ENCODE results near the gene NOSIP.

NOSIP gene

GRCh38 chr19:49594993-49595818 is 14.8 kb upstream of the NOSIP start:
- H3K9me2 ChIP-seq (ENCODE audit: low read depth, low read length): no peaks in the 10 kb centered on the region
- peaks cover 5% of the 10 kb centered on the region; the same call in 1 of the 2 replicates for H3K79me2 ChIP-seq (ENCODE audit: insufficient read depth, low read length)
- TF ChIP-seq EZH2 (IDR thresholded peaks at IDR 0.05; ENCODE audit: borderline replicate concordance, low read length) (no peak), CTCF (IDR thresholded peaks at IDR 0.05; ENCODE audit: low read length) (no peak)
- no peak overlapping the region for H3K9ac ChIP-seq (ENCODE audit: low read length)
- no peaks in the 10 kb centered on the region for H4K20me1 ChIP-seq (ENCODE audit: insufficient read depth, low read length)
- no peak overlapping the region for H3K4me3 ChIP-seq (ENCODE audit: low read depth, low read length, poor library complexity, severe bottlenecking)
- H3F3A ChIP-seq (ENCODE audit: insufficient read depth, low read length): no peaks in the 10 kb centered on the region
- H3K9me3 ChIP-seq (ENCODE audit: low read length): no peaks in the 10 kb centered on the region
- peaks cover 6% of the 10 kb centered on the region for H3K4me1 ChIP-seq (ENCODE audit: insufficient read depth, low read length, severe bottlenecking)
- H3K4me2 ChIP-seq (ENCODE audit: low read length): no peak overlapping the region
- peaks cover 57% of the 10 kb centered on the region for H3K36me3 ChIP-seq (ENCODE audit: insufficient read depth, low read length)
- H3K27ac ChIP-seq (ENCODE audit: low read depth, low read length, poor library complexity, severe bottlenecking): no peak overlapping the region
- H3K27me3 ChIP-seq (ENCODE audit: insufficient read depth, low read length): no peaks in the 10 kb centered on the region
- no peak overlapping the region for H2AFZ ChIP-seq (ENCODE audit: low read length)

- Histone ChIP-seq H4K20me1 (ENCODE audit: insufficient read depth, low read length) (no peaks in the 10 kb centered on the region), H3K4me3 (ENCODE audit: low read depth, low read length, poor library complexity, severe bottlenecking) (no peak overlapping the region), H3K9me2 (ENCODE audit: low read depth, low read length) (no peaks in the 10 kb centered on the region), H3F3A (ENCODE audit: insufficient read depth, low read length) (no peaks in the 10 kb centered on the region), H3K9me3 (ENCODE audit: low read length) (no peaks in the 10 kb centered on the region), H3K79me2 (ENCODE audit: insufficient read depth, low read length) (peaks cover 5% of the 10 kb centered on the region; the same call in 1 of the 2 replicates), H2AFZ (ENCODE audit: low read length) (no peak overlapping the region), H3K36me3 (ENCODE audit: insufficient read depth, low read length) (peaks cover 49% of the 10 kb centered on the region), H3K27ac (ENCODE audit: low read depth, low read length, poor library complexity, severe bottlenecking) (peak overlapping the region; percentile 6), H3K4me1 (ENCODE audit: insufficient read depth, low read length, severe bottlenecking) (peaks cover 6% of the 10 kb centered on the region), H3K27me3 (ENCODE audit: insufficient read depth, low read length) (no peaks in the 10 kb centered on the region), H3K4me2 (ENCODE audit: low read length) (no peak overlapping the region), H3K9ac (ENCODE audit: low read length) (no peak overlapping the region)
- TF ChIP-seq EZH2 (IDR thresholded peaks at IDR 0.05; ENCODE audit: borderline replicate concordance, low read length): no peak
- TF ChIP-seq CTCF (IDR thresholded peaks at IDR 0.05; ENCODE audit: low read length): no peak
Measured at GRCh38 chr19:49594157-49594992, 14.0 kb upstream of the NOSIP start.

- Histone ChIP-seq H3K4me2 (ENCODE audit: low read length) (peak overlapping the region; percentile 71), H3K9ac (ENCODE audit: low read length) (peak overlapping the region; percentile 85; the same call in 1 of the 2 replicates), H3K79me2 (ENCODE audit: insufficient read depth, low read length) (peaks cover 5% of the 10 kb centered on the region; the same call in 1 of the 2 replicates), H3K9me2 (ENCODE audit: low read depth, low read length) (no peaks in the 10 kb centered on the region), H3K9me3 (ENCODE audit: low read length) (no peaks in the 10 kb centered on the region), H3K4me1 (ENCODE audit: insufficient read depth, low read length, severe bottlenecking) (peaks cover 6% of the 10 kb centered on the region), H4K20me1 (ENCODE audit: insufficient read depth, low read length) (no peaks in the 10 kb centered on the region), H3K27ac (ENCODE audit: low read depth, low read length, poor library complexity, severe bottlenecking) (peak overlapping the region; percentile 88), H3K4me3 (ENCODE audit: low read depth, low read length, poor library complexity, severe bottlenecking) (peak overlapping the region; percentile 96), H2AFZ (ENCODE audit: low read length) (no peak overlapping the region), H3F3A (ENCODE audit: insufficient read depth, low read length) (no peaks in the 10 kb centered on the region), H3K36me3 (ENCODE audit: insufficient read depth, low read length) (peaks cover 40% of the 10 kb centered on the region), H3K27me3 (ENCODE audit: insufficient read depth, low read length) (no peaks in the 10 kb centered on the region)
- TF ChIP-seq CTCF (IDR thresholded peaks at IDR 0.05; ENCODE audit: low read length) (no peak), EZH2 (IDR thresholded peaks at IDR 0.05; ENCODE audit: borderline replicate concordance, low read length) (no peak)
Measured at GRCh38 chr19:49593233-49594113, 13.1 kb upstream of the NOSIP start.

Measured in OCI-LY1 (cell line).